ENCODE data around the gene TRIM38. TPM values are rescaled to one million over a fixed set of nuclear protein-coding genes. Genes with fewer than 3 reads are reported as not detected.

The TRIM38 gene
- total and polyA plus RNA-seq, 9 donors, result 3.8 to 10.3 (median 6.4) TPM

DNA sequence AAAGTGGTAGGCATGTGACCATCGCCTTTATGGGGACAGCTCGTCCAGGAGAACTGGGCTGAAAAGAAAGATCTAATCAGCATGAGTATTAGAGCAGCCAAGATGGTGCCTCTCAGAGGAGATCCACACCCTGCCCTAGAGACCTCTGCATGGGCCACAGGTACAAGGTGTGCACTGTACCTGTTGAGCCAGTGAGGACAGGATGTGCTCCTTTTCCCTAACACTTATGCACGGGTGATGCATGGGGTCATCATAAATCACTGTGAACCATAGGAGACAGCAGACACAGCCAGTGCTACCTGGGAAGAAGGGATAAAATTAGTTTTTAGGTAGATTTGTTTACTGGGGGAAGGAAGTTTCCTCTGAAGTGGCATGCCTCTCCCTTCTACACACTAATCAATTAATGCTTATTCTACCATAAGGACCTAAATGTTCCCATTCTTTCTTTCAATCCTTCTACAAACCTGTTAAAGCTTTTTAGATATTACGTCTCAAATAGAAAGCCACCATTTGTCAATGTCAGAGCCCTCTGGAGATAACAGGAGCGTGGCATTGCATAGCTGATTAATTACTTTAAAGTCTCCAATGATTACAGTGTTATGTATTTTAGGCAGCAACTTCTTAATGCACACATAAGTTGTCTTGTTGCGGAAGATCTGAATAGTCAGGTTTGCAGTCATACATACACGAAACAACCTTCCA is 45.7 kb upstream of the TRIM38 start:
- Histone ChIP-seq H3K36me3 (no peaks in the 10 kb centered on the region), H3K9me3 (no peaks in the 10 kb centered on the region), H3K4me1 (ENCODE audit: insufficient read depth) (no peaks in the 10 kb centered on the region), H3K4me3 (no peak overlapping the region), H3K27me3 (no peaks in the 10 kb centered on the region), H3K27ac (no peak overlapping the region)
- TF ChIP-seq, protein P1, sequence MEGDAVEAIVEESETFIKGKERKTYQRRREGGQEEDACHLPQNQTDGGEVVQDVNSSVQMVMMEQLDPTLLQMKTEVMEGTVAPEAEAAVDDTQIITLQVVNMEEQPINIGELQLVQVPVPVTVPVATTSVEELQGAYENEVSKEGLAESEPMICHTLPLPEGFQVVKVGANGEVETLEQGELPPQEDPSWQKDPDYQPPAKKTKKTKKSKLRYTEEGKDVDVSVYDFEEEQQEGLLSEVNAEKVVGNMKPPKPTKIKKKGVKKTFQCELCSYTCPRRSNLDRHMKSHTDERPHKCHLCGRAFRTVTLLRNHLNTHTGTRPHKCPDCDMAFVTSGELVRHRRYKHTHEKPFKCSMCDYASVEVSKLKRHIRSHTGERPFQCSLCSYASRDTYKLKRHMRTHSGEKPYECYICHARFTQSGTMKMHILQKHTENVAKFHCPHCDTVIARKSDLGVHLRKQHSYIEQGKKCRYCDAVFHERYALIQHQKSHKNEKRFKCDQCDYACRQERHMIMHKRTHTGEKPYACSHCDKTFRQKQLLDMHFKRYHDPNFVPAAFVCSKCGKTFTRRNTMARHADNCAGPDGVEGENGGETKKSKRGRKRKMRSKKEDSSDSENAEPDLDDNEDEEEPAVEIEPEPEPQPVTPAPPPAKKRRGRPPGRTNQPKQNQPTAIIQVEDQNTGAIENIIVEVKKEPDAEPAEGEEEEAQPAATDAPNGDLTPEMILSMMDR (IDR thresholded peaks at IDR 0.05), result no peak
- TF ChIP-seq POLR2A (IDR thresholded peaks at IDR 0.05) (no peak), EP300 (IDR thresholded peaks at IDR 0.05) (no peak)
- intact Hi-C loops (cut with DNase I), result no loop called here
- 77 to 84% (median 78%) methylated on average over 7 of the region's 7 CpGs for WGBS, 3 donors
- no peak for DNase-seq

DNA sequence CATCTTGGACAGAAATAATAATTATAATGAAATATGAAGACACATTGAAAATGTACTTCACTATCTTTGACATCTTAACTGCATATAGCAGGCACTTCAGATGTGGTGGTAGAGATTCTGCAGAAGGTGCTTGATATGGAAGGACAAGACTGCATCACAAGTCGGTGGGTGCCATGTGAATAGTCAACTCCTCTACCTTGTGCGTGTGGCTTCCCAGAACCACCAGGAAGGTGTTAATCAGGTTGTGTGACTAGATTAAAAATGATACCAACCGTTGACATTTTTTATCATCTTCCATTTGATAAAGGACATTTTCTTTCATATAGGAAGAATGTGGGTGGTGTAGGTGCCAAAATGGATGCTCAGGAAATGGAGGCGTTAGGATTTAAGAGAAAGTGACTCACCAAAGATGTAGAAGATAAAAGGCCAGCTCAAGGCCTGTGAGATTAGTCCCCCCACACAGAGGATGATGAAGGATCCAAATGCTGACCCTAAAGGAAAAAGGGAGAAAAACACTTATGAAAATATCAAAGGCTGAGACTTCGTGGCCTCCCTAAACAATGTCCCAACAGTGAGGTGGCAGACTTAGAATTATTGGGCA is 44.4 kb upstream of the TRIM38 start:
- no peaks in the 10 kb centered on the region for H3K36me3 ChIP-seq
- H3K27me3 ChIP-seq, result no peaks in the 10 kb centered on the region
- DNase-seq, result no peak
- no peak overlapping the region for H3K4me3 ChIP-seq
- no peaks in the 10 kb centered on the region for H3K4me1 ChIP-seq (ENCODE audit: insufficient read depth)
- H3K9me3 ChIP-seq, result no peaks in the 10 kb centered on the region
- TF ChIP-seq EP300 (IDR thresholded peaks at IDR 0.05), result no peak
- TF ChIP-seq, protein P1 (IDR thresholded peaks at IDR 0.05), result no peak
- TF ChIP-seq POLR2A (IDR thresholded peaks at IDR 0.05), result no peak
- WGBS, 3 donors, result 72 to 83% (median 80%) methylated on average over 5 of the region's 5 CpGs
- intact Hi-C loops (cut with DNase I), result no loop called here
- no peak overlapping the region for H3K27ac ChIP-seq

DNA sequence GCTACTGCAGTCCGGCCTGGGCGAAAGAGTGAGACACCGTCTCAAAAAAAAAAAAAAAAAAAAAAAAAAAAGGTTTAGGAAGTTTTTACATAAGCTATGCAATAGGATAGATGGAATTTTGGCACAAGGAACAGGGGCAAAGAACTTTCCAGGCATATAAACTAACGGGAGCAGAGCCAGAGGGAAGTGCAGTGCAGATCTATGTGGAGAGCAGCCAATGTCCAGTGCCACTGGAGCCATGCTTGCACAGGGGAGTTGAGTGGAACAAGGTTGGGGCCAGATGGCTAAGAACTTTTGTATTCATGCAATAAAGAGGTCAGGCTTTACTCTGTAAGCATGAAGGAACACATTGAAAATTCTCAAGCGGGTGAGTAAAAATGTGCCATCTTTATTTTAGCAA is 42.9 kb upstream of the TRIM38 start:
- Histone ChIP-seq H3K27ac (no peak overlapping the region), H3K9me3 (no peaks in the 10 kb centered on the region), H3K27me3 (no peaks in the 10 kb centered on the region), H3K4me1 (ENCODE audit: insufficient read depth) (no peaks in the 10 kb centered on the region), H3K36me3 (no peaks in the 10 kb centered on the region), H3K4me3 (no peak overlapping the region)
- 86 to 94% (median 90%) methylated on average over 5 of the region's 5 CpGs for WGBS, 3 donors
- DNase-seq, result no peak
- TF ChIP-seq POLR2A (IDR thresholded peaks at IDR 0.05) (no peak), EP300 (IDR thresholded peaks at IDR 0.05) (no peak)
- TF ChIP-seq, protein P1 (IDR thresholded peaks at IDR 0.05), result no peak
- intact Hi-C loops (cut with DNase I), result no loop called here

DNA sequence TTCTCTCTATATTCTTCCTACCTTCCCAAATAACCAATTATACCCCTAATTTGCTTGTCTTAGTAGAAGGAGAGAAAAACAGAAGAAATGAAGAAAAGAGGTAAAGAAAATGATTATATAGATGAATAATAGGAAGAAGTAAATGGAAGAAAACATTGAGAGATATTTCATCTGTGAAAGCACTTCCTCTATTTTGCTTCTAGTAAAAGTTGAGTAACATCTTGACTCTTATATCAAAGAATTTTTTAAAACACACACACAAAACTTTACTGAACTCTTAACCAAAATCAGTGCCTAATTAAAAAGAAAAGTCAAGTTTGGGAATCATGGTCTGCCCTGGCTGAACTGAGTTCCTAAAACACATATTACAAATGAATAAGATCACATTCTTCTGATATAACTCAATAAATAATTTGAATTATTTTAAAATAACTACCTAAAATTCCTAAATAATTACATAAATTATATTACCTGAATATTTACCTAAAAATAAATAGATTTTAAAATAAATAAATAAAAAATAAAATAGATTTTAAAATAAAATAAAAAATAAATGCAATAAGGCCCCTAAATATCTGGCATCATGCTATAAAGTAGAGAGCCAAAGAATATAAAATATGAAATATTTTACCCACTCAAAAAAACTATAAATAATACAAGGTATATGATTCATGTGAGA is 40.9 kb upstream of the TRIM38 start:
- no peaks in the 10 kb centered on the region for H3K4me1 ChIP-seq (ENCODE audit: insufficient read depth)
- no peaks in the 10 kb centered on the region for H3K9me3 ChIP-seq
- no peak for DNase-seq
- H3K27ac ChIP-seq, result no peak overlapping the region
- TF ChIP-seq EP300 (IDR thresholded peaks at IDR 0.05), result no peak
- TF ChIP-seq, protein P1 (IDR thresholded peaks at IDR 0.05), result no peak
- TF ChIP-seq POLR2A (IDR thresholded peaks at IDR 0.05), result no peak
- H3K27me3 ChIP-seq, result no peaks in the 10 kb centered on the region
- H3K4me3 ChIP-seq, result no peak overlapping the region
- intact Hi-C loops (cut with DNase I), result no loop called here
- H3K36me3 ChIP-seq, result no peaks in the 10 kb centered on the region
